ENCODE data around the gene STX18. TPM values are rescaled to one million over a fixed set of nuclear protein-coding genes. Genes with fewer than 3 reads are reported as not detected.
A peak's percentile ranks its signal among the peaks of the same experiment; 100 is the strongest.

Gene STX18
- total RNA-seq, 1 experiment from 2014 or later, result 20.9 TPM

DNA sequence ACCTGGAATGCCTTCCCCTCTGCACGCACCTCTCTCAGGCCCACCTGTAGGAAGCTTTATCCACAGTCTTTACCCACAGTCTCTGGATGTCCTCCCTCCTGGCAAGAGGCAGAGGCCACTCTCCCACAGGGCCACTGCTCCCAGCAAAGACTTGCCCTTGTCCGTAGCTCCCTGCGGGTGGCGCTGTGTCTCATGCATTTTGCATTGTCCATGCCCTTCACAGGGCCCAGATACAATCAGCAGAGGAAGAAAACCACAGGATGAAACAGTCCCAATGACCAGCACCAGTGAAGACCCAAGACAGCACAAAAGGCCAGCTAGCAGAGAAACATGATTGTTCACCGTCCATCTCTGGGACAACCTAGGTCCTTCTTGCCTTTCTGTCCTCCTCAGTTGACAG, 157.0 kb downstream of the STX18 start:
- no peaks in the 10 kb centered on the region for H3K79me2 ChIP-seq (ENCODE audit: insufficient read depth, low read length)

More for the DNA sequence above, 157.0 kb downstream of the STX18 start:
- no peak overlapping the region for H3K4me2 ChIP-seq (ENCODE audit: insufficient read depth, insufficient read length, low read length)
- H2BK20ac ChIP-seq (ENCODE audit: low read depth, low read length, poor library complexity, severe bottlenecking), result no peak overlapping the region
- no peaks in the 10 kb centered on the region for H4K20me1 ChIP-seq (ENCODE audit: control insufficient read depth, insufficient read depth, insufficient read length)
- H3K9me3 ChIP-seq (ENCODE audit: control insufficient read depth, low read depth, low read length), result no peaks in the 10 kb centered on the region
- H4K91ac ChIP-seq (ENCODE audit: insufficient read length, low read depth, low read length), result no peak overlapping the region
- peak overlapping the region in 1 of 2 experiments; percentile 75; a peak in 3 of 5 replicates for H3K4me3 Mint-ChIP-seq
- peak; percentile 85 for DNase-seq
- H3K36me3 Mint-ChIP-seq (ENCODE audit: insufficient read depth in 1 of 3, low read depth in 3 of 3), result peaks cover 0 to 2% (median 0%) of the 10 kb centered on the region in 3 experiments; a peak in 2 of 7 replicates
- no peak overlapping the region for H3K4ac ChIP-seq (ENCODE audit: low read depth, low read length)
- H3K4me1 Mint-ChIP-seq, result peaks cover 15 to 26% of the 10 kb centered on the region in 2 experiments
- H4K8ac ChIP-seq (replicated peaks; ENCODE audit: insufficient read length, low read depth, low read length), result no peak overlapping the region
- no peak overlapping the region for H3K27ac ChIP-seq (ENCODE audit: insufficient read length, low read depth, low read length)
- H2BK120ac ChIP-seq (ENCODE audit: low read depth, low read length, poor library complexity, severe bottlenecking), result no peak overlapping the region
- no peak overlapping the region for H3K14ac ChIP-seq (ENCODE audit: insufficient read depth, low read length)
- no peak overlapping the region for H3K9ac ChIP-seq (ENCODE audit: extremely low read depth, insufficient read length, low read length)
- no peak overlapping the region for H3K27ac Mint-ChIP-seq
- H3K18ac ChIP-seq (ENCODE audit: insufficient read length, low read depth, low read length), result no peak overlapping the region
- no peaks in the 10 kb centered on the region for H3K79me1 ChIP-seq (ENCODE audit: insufficient read depth, low read depth, low read length, poor library complexity, severe bottlenecking)
- no peak overlapping the region for H2AFZ ChIP-seq (ENCODE audit: low read length)
- H2BK5ac ChIP-seq (ENCODE audit: insufficient read length, low read length), result no peak overlapping the region
- TF ChIP-seq, protein P1, sequence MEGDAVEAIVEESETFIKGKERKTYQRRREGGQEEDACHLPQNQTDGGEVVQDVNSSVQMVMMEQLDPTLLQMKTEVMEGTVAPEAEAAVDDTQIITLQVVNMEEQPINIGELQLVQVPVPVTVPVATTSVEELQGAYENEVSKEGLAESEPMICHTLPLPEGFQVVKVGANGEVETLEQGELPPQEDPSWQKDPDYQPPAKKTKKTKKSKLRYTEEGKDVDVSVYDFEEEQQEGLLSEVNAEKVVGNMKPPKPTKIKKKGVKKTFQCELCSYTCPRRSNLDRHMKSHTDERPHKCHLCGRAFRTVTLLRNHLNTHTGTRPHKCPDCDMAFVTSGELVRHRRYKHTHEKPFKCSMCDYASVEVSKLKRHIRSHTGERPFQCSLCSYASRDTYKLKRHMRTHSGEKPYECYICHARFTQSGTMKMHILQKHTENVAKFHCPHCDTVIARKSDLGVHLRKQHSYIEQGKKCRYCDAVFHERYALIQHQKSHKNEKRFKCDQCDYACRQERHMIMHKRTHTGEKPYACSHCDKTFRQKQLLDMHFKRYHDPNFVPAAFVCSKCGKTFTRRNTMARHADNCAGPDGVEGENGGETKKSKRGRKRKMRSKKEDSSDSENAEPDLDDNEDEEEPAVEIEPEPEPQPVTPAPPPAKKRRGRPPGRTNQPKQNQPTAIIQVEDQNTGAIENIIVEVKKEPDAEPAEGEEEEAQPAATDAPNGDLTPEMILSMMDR (conservative IDR thresholded peaks at IDR 0.05), result peak; percentile 79
- H3K9me3 Mint-ChIP-seq, result no peaks in the 10 kb centered on the region
- H3K4me1 ChIP-seq (ENCODE audit: insufficient read depth, low read length), result peaks cover 2% of the 10 kb centered on the region; the same call in 1 of the 2 replicates
- H3T11ph ChIP-seq (ENCODE audit: low read length), result no peak overlapping the region
- H3K27me3 ChIP-seq (ENCODE audit: insufficient read depth, low read length), result peaks cover 2% of the 10 kb centered on the region; the same call in 1 of the 2 replicates
- no peak overlapping the region for H2BK15ac ChIP-seq (ENCODE audit: low read depth, low read length)
- H2BK12ac ChIP-seq (ENCODE audit: insufficient read length, low read depth, low read length), result no peak overlapping the region
- peaks cover 82% of the 10 kb centered on the region for H3K27me3 Mint-ChIP-seq (ENCODE audit: low read depth)
- no CpG with 5 or more reads among the region's 5 CpGs for WGBS (ENCODE audit: extremely low coverage, insufficient read length, low lambda C conversion rate)
- no peak overlapping the region for H2AK5ac ChIP-seq (ENCODE audit: insufficient read length, low read length)
- no peak overlapping the region for H4K5ac ChIP-seq (ENCODE audit: insufficient read length, low read depth, low read length)
- no peak overlapping the region for H3K23ac ChIP-seq (ENCODE audit: insufficient read length, low read depth, low read length)
- no peak overlapping the region for H3K56ac ChIP-seq (ENCODE audit: insufficient read length, low read depth, low read length)
- peaks cover 16% of the 10 kb centered on the region for H3K23me2 ChIP-seq (ENCODE audit: insufficient read length, low read depth, low read length, poor library complexity, severe bottlenecking)
